Measurements from ENCODE around the gene MTMR4.

DNA sequence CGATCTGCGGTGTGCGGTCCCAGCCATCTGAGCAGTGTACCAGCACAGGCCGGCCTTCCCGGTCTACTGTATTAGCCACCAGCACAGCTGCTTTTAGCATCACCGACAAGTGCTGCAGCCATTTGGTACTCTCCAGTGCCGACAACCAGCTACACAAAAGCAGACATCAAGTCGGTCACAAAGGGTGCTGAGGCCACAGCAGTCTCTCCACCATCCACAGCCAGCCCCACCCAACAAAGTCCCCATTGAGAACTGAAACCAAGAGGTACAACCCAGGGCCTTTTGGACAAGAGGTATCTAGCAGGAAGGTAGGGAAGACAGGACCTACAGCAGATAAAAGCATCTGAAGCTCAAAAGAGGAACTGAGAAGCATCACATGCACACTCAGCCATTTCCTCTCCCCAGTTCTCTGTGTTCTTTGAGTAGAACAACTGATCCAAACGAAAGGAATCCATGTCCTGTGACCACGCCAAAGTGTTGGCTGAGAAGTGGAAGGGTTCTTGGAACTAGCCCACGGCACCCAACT lies 9.5 kb downstream of the MTMR4 start:
- no peak for TF ChIP-seq POLR2A (IDR thresholded peaks at IDR 0.05)
- TF ChIP-seq, protein P1, sequence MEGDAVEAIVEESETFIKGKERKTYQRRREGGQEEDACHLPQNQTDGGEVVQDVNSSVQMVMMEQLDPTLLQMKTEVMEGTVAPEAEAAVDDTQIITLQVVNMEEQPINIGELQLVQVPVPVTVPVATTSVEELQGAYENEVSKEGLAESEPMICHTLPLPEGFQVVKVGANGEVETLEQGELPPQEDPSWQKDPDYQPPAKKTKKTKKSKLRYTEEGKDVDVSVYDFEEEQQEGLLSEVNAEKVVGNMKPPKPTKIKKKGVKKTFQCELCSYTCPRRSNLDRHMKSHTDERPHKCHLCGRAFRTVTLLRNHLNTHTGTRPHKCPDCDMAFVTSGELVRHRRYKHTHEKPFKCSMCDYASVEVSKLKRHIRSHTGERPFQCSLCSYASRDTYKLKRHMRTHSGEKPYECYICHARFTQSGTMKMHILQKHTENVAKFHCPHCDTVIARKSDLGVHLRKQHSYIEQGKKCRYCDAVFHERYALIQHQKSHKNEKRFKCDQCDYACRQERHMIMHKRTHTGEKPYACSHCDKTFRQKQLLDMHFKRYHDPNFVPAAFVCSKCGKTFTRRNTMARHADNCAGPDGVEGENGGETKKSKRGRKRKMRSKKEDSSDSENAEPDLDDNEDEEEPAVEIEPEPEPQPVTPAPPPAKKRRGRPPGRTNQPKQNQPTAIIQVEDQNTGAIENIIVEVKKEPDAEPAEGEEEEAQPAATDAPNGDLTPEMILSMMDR (IDR thresholded peaks at IDR 0.05), result no peak

All from testis (tissue), 2 donors.